Keratinocyte (primary cell): Measurements from ENCODE around the gene LYSMD2.

Experiments
- EZH2 ChIP-seq: IDR thresholded peaks from one replicate; pipeline ENCODE4 v1.6.1; 2012; ENCODE audit warnings: inconsistent platforms, mild to moderate bottlenecking, low read length, moderate library complexity
- TF ChIP-seq, protein P1 (sequence below), 3 experiments: IDR thresholded peaks in 1 of 3; conservative IDR thresholded peaks in 1 of 3; optimal IDR thresholded peaks in 1 of 3; 2 replicates in 2 of 3; 3 replicates in 1 of 3; pipeline versions ENCODE3 to v1.5.1; 2011; ENCODE audit warnings: low read length in 3 of 3, mild to moderate bottlenecking in 3 of 3, moderate library complexity in 2 of 3, control low read depth in 1 of 3, inconsistent platforms in 1 of 3; ENCODE audit not compliant: insufficient read depth in 2 of 3; ENCODE audit errors: extremely low read depth in 1 of 3

DNA sequence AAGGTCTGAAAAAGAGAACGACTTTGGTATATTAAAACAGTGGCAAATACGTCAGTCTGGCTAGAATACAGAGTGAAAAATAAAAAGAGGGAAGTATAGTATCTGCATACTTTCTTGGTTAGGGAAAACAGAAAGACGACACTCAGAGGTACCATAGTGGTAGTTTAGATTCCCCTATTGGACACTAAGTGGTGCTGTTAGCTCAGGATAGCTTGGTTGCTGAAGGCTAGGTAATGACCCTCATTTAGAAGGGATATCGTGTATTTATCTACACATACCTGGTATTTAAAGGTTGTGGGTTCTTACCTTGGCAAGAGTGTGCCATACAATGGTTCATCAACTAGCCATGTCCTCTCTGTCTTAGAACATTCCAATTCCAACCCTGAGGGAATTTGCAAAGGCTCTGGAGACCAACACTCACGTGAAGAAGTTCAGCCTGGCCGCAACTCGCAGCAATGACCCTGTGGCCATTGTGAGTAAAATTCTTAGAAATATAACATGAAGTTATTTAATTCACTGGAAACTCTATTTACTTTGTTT lies 45.0 kb upstream of the LYSMD2 start:
- TF ChIP-seq, protein P1, sequence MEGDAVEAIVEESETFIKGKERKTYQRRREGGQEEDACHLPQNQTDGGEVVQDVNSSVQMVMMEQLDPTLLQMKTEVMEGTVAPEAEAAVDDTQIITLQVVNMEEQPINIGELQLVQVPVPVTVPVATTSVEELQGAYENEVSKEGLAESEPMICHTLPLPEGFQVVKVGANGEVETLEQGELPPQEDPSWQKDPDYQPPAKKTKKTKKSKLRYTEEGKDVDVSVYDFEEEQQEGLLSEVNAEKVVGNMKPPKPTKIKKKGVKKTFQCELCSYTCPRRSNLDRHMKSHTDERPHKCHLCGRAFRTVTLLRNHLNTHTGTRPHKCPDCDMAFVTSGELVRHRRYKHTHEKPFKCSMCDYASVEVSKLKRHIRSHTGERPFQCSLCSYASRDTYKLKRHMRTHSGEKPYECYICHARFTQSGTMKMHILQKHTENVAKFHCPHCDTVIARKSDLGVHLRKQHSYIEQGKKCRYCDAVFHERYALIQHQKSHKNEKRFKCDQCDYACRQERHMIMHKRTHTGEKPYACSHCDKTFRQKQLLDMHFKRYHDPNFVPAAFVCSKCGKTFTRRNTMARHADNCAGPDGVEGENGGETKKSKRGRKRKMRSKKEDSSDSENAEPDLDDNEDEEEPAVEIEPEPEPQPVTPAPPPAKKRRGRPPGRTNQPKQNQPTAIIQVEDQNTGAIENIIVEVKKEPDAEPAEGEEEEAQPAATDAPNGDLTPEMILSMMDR (optimal IDR thresholded peaks at IDR 0.05 in 1 of 3, IDR thresholded peaks at IDR 0.05 in 1 of 3, conservative IDR thresholded peaks at IDR 0.05 in 1 of 3; ENCODE audit: extremely low read depth in 1 of 3, insufficient read depth in 2 of 3, low read length in 3 of 3): peak in 2 of 3 experiments; percentile 46 to 64
- no peak for TF ChIP-seq EZH2
